GM18861 (cell line): ENCODE results near the gene ZNF710.

Experiments
- ATAC-seq: cut with Tn5 transposase; IDR thresholded peaks from one replicate; pipeline ENCODE4 v1.9.1; 2021; ENCODE audit not compliant: unreplicated experiment

ZNF710 gene

GRCh38 chr15:90016721-90017120 lies 15.6 kb downstream of the ZNF710 start:
- no peak for ATAC-seq

DNA sequence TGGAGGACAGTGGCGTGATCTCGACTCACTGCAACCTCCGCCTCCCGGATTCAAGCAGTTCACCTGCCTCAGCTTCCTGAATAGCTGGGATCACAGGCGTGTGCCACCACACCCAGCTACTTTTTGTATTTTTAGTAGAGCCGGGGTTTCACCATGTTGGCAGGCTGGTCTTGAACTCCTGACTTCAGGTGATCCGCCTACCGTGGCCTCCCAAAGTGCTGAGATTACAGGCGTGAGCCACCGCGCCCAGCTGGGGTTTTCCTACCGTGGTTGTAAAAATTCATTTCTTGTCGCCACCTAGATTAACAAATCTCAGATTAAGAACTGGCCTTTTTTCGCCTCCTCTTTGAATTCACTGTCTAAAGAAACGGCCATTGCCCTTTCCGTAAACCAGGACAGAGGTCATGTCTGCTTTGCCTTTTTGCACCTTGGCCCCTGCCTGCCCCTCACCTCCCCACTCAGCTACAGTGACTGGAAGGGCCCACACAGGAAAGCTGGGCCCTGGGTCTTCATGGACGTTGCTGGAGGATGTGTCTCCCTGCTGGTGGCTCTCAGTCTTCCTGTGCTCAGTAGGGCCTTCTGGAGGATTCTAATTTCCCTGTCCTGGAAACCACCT lies 17.2 kb downstream of the ZNF710 start:
- no peak for ATAC-seq

DNA sequence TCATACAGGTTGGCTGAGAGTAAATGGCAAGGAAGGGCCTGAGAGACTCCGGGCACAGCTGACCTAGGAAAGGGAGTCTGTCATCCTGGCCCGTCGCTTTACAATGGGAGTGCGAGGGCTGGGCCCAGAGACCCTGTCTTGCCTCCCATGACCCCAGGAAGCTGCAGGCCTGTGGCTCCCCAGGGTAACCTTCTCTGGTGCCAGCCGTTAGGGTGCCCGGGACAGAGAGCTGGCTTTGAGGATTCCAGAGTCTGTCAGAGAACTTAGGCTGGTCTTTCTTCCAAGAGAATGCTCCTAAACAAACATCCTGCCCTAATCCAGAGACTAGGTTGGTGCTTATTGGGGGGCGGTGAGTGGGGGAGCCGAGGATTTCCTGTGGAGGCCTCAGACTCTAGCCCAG lies 18.5 kb downstream of the ZNF710 start:
- ATAC-seq = no peak

DNA sequence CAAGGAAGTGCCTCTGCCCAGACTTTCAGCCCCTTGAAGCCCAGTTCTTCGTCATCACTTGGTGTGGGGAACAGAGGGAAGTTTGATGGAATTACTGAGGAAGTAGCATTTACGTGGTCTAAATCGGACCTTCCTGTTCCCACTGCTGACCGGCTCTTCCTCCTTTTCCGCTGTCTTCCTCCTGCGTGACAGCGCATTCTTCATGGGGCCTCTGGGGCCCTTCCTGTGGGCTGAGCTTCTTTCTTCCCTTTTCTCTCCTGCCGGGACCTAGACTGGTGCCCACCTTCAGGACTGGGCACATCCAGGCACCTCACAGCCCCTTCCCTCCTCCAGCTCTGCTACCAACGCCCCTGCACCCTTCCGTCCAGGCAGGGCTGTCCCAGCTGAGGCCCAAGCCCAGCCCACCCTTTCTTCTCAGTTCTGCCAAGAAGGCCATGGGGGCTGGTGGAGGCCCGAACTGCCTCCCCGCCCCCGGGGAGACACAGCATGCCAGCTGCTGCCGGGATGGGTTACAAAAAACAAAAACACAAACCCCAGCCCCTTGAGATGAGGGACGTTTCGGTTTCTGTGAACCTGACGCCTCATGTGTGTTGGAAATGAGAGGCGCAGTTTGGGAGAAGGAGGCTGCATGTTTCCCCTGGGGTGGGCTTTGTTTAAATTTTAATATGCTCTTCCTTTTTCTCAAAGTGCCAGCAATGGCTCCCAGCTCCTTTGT lies 19.1 kb downstream of the ZNF710 start:
- ATAC-seq = no peak

- ATAC-seq = no peak
Measured at GRCh38 chr15:90020936-90021507, 19.9 kb downstream of the ZNF710 start.

DNA sequence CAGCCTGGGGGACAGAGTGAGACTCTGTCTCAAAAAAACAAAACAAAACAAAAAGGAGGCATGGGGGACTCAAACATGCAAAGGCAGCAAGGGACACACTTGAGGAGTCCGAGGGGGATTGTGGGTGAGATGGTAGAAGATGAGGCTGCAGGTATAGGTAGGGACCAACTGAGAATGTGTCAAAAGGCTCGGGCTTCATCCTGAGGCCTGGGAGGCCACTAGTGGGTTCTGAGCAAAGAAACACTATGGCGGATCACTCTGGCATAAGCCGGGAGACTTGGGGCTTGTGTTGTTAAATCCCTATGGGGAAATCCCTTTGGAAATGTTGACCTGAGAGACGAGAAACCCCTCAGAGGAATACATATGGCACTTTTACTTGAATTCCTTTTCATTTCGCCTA lies 21.2 kb downstream of the ZNF710 start:
- no peak for ATAC-seq

DNA sequence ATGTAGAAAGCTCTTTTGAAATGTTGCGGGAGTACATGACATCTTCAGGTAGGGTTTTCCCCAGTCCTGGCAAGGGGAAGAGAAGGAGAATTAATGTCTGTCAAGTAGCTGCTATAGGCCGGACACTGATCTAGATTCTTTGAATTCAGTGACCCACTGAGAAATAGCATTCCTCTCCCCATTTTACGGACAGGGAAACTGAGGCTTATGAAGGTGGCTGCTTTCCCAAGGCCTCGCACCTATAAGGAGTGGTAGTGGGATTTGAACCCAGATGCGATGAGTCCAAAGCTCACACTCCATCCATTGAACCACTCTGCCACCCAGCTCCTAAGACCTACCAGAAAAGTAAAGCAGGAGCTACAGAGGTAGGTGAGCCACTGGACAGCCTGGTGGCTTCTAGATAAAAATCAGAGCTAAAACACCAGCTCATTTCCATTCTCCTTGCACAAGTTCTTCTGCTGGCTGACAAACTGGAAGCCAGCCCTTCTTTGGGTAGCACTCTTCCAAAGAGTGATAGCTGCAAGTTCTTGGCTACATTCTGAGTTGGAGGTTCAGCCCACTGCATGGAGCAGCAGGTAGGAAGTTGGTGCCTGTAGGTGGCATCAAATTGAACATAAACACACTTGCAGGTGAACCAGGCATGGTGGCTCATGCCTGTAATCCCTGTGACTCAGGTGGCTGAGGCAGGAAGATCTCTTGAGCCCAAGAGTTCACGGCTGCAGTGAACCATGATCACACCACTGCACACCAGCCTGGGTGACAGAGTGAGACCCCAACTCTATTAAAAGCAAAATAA lies 22.0 kb downstream of the ZNF710 start:
- ATAC-seq = no peak

GRCh38 chr15:90024406-90024805 lies 23.3 kb downstream of the ZNF710 start:
- ATAC-seq = no peak

GRCh38 chr15:90025489-90026033 lies 24.4 kb downstream of the ZNF710 start:
- no peak for ATAC-seq

GRCh38 chr15:90028376-90028944 lies 27.3 kb downstream of the ZNF710 start:
- ATAC-seq = no peak

GRCh38 chr15:90029024-90029423 lies 27.9 kb downstream of the ZNF710 start:
- no peak for ATAC-seq

- no peak for ATAC-seq
Measured at GRCh38 chr15:90030376-90030775, 29.3 kb downstream of the ZNF710 start.

DNA sequence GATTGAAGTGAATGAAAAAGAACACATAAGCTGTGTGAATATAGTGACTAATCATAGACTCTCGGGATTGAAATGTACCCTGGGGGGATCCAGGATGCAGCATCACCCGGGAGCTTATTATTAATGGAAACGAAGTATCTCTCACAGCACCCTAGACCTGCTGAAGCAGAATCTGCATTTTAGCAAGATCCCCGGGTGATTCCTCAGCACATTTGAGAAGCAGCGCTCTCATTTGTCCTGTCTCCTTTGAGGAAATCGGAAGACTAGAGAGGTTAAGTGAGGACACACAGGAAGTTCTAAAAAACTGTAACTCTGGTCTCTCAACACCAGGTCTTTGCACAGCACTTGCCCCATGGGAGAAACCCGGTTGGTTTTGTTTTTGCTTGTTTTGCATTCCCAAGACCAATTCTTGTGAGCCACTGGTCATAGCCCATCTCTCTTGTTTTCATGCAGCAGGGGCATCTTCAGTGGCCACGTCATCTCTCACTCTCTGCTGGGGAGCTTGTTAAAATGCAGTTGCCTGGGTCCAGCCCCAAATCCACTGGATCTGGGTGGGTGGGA lies 30.2 kb downstream of the ZNF710 start:
- peak; percentile 88 for ATAC-seq

- ATAC-seq = no peak
Measured at GRCh38 chr15:90033006-90033405, 31.9 kb downstream of the ZNF710 start.

GRCh38 chr15:90033448-90033847 lies 32.3 kb downstream of the ZNF710 start:
- no peak for ATAC-seq

DNA sequence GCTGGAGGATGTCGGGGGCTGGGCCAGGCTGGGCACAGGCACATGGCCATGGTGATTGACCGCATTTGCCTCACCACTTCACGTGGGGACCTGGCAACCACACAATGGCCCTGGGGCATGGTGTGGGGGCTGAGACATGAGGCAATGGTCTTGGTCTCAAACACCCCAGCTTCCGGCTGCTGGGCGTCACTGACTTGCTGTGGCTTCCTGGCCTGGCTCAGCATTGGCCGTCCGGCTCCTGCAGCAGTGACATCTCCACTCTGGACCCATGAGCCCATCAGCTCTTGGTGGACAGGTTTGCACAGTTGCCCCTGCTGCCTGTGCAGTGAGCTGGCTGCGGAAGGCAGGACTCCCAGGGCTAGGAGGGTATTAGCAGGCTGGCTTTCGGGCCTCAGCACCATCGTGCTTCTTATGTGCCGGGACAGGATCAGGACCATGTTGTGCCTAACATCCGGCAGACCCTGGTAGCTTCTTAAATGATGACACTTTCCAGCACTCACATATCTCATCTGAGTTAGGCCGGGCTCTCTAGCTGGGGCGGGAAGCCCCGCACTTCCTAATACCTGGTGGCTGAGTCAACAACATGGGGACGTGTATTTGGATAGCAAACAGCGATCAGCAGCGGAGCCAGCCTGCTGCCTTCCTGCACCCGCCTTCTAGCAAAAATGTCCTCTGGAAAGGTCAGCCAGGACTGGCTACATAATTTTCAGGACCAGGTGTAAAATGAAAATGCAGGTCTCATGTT lies 34.1 kb downstream of the ZNF710 start:
- no peak for ATAC-seq

GRCh38 chr15:90035840-90036230 lies 34.7 kb downstream of the ZNF710 start:
- ATAC-seq = no peak

GRCh38 chr15:90036343-90036742 lies 35.2 kb downstream of the ZNF710 start:
- ATAC-seq = no peak

GRCh38 chr15:90036806-90037510 lies 35.8 kb downstream of the ZNF710 start:
- no peak for ATAC-seq

DNA sequence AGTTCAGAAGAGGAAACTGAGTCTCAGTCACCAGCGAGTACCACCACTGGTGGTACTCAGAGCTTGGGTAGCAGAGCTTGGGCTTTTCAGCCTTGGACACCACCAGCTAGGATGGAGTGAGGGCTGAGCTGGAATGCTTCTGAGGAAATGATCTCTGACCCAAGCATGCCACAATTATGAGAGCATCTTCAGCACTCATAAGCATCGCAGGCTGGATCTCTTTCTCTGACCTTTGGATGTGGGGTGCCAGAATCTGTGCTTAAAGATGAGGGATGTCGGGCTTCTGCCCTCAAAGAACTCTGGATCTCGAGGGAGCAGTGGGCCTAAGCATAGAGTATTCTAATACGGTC lies 36.4 kb downstream of the ZNF710 start:
- ATAC-seq = no peak
